Mesenchymal stem cell (in vitro differentiated cells and primary cell): Measurements from ENCODE around the gene BICDL2.

Experiments used
- DNase-seq: peaks from one replicate; pipeline ENCODE4 v3.0.0-alpha.2; 2013
- H2AFZ ChIP-seq: one replicate; pipeline ENCODE4 v1.6.1; 2013; ENCODE audit warnings: low read depth, mild to moderate bottlenecking, control low read depth, inconsistent platforms, low read length, moderate library complexity
- H2AK5ac ChIP-seq: 2 replicates; pipeline ENCODE4 v1.6.1; 2013; ENCODE audit warnings: low read length, moderate library complexity, mild to moderate bottlenecking, inconsistent platforms; ENCODE audit not compliant: severe bottlenecking
- H2BK120ac ChIP-seq: one replicate; pipeline ENCODE4 v1.6.1; 2013; ENCODE audit warnings: low read depth, mild to moderate bottlenecking, inconsistent platforms, low read length, moderate library complexity
- H2BK12ac ChIP-seq, 2 experiments: one replicate each; pipeline ENCODE4 v1.6.1; 2013; ENCODE audit warnings: inconsistent platforms in 2 of 2, low read length in 2 of 2, mild to moderate bottlenecking in 2 of 2, moderate library complexity in 2 of 2, control low read depth in 1 of 2
- H2BK15ac ChIP-seq: one replicate; pipeline ENCODE4 v1.6.1; 2013; ENCODE audit warnings: mild to moderate bottlenecking, low read depth, inconsistent platforms; ENCODE audit not compliant: poor library complexity, severe bottlenecking
- H2BK5ac ChIP-seq: 2 replicates; pipeline ENCODE4 v1.6.1; 2013; ENCODE audit warnings: low read depth, mild to moderate bottlenecking, low read length, control low read depth, inconsistent platforms; ENCODE audit not compliant: poor library complexity, severe bottlenecking
- H3K14ac ChIP-seq, 2 experiments: one replicate each; pipeline ENCODE4 v1.6.1; 2013; ENCODE audit warnings: inconsistent platforms in 2 of 2, low read length in 2 of 2, control low read depth in 1 of 2, mild to moderate bottlenecking in 1 of 2, moderate library complexity in 1 of 2
- H3K18ac ChIP-seq, 2 experiments: one replicate each; pipeline ENCODE4 v1.6.1; 2013; ENCODE audit warnings: inconsistent platforms in 2 of 2, low read length in 2 of 2, control low read depth in 1 of 2, low read depth in 1 of 2, mild to moderate bottlenecking in 1 of 2
- H3K23ac ChIP-seq, 2 experiments: one replicate each; pipeline ENCODE4 v1.6.1; 2013; ENCODE audit warnings: inconsistent platforms in 2 of 2, low read length in 2 of 2, mild to moderate bottlenecking in 2 of 2, moderate library complexity in 2 of 2, control low read depth in 1 of 2
- H3K27ac ChIP-seq: 2 replicates; pipeline ENCODE4 v1.5.1; 2013; ENCODE audit warnings: mild to moderate bottlenecking, moderate library complexity, low read length, control low read depth, inconsistent platforms; ENCODE audit not compliant: poor library complexity, severe bottlenecking
- H3K27me3 ChIP-seq, 2 experiments: 2 replicates each; pipeline versions ENCODE4 v1.6.1 to v1.7.0; 2013; ENCODE audit warnings: low read length in 2 of 2, mild to moderate bottlenecking in 2 of 2, moderate library complexity in 2 of 2, control low read depth in 1 of 2, inconsistent platforms in 1 of 2; ENCODE audit not compliant: control insufficient read depth in 1 of 2, insufficient read depth in 1 of 2
- H3K36me3 ChIP-seq, 2 experiments: 2 replicates each; pipeline versions ENCODE4 v1.6.1 to v1.7.0; 2013; ENCODE audit warnings: low read length in 2 of 2, control low read depth in 1 of 2, inconsistent platforms in 1 of 2, low read depth in 1 of 2, mild to moderate bottlenecking in 1 of 2; ENCODE audit not compliant: insufficient read depth in 2 of 2, control insufficient read depth in 1 of 2
- H3K4ac ChIP-seq, 2 experiments: one replicate each; pipeline ENCODE4 v1.6.1; 2013; ENCODE audit warnings: inconsistent platforms in 2 of 2, low read length in 2 of 2, mild to moderate bottlenecking in 2 of 2, moderate library complexity in 2 of 2, control low read depth in 1 of 2, low read depth in 1 of 2
- H3K4me1 ChIP-seq: 2 replicates; pipeline ENCODE4 v1.6.1; 2013; ENCODE audit warnings: low read depth, low read length, control low read depth; ENCODE audit not compliant: control insufficient read depth, insufficient read depth
- H3K4me2 ChIP-seq: 2 replicates; pipeline ENCODE4 v1.6.1; 2013; ENCODE audit warnings: low read length, mild to moderate bottlenecking, inconsistent platforms; ENCODE audit not compliant: poor library complexity, severe bottlenecking
- H3K4me3 ChIP-seq, 2 experiments: 2 replicates each; pipeline versions ENCODE4 v1.5.1 to v1.7.0; 2013; ENCODE audit warnings: low read length in 2 of 2, mild to moderate bottlenecking in 2 of 2, control low read depth in 1 of 2, low read depth in 1 of 2; ENCODE audit not compliant: insufficient read depth in 1 of 2
- H3K79me1 ChIP-seq: replicated peaks from 2 replicates; pipeline ENCODE4 v1.6.1; 2013; ENCODE audit warnings: mild to moderate bottlenecking, control low read depth, low read length, inconsistent platforms; ENCODE audit not compliant: poor library complexity, severe bottlenecking
- H3K9ac ChIP-seq: 2 replicates; pipeline ENCODE4 v1.7.0; 2013; ENCODE audit warnings: mild to moderate bottlenecking, low read length, moderate library complexity
- H3K9me3 ChIP-seq: 2 replicates; pipeline ENCODE4 v1.7.0; 2013; ENCODE audit warnings: mild to moderate bottlenecking, low read length; ENCODE audit not compliant: control insufficient read depth
- H4K8ac ChIP-seq: one replicate; pipeline ENCODE4 v1.6.1; 2013; ENCODE audit warnings: inconsistent platforms, mild to moderate bottlenecking, low read length, moderate library complexity
- H4K91ac ChIP-seq: one replicate; pipeline ENCODE4 v1.6.1; 2013; ENCODE audit warnings: mild to moderate bottlenecking, low read length, inconsistent platforms
- WGBS: methylation state at CpG from one replicate; pipeline ENCODE4 v1.1.7; 2013; ENCODE audit warnings: mixed read lengths; 5-methylcytosine and 5-hydroxymethylcytosine counted together

BICDL2 gene

GRCh38 chr16:3004319-3004718 is 32.4 kb downstream of the BICDL2 start:
- WGBS: 0% methylated on average over 1 of the region's 67 CpGs
- Histone ChIP-seq H3K4me3 (peak overlapping the region in 1 of 2 experiments; percentile 40), H3K27me3 (peaks cover 61 to 66% of the 10 kb centered on the region in 2 experiments), H3K23ac (no peak overlapping the region), H3K27ac (no peak overlapping the region), H3K9me3 (no peaks in the 10 kb centered on the region), H3K14ac (no peak overlapping the region), H3K4ac (no peak overlapping the region), H2AFZ (no peak overlapping the region), H4K91ac (no peak overlapping the region), H2BK15ac (no peak overlapping the region), H3K18ac (no peak overlapping the region), H2BK12ac (no peak overlapping the region), H2AK5ac (no peak overlapping the region), H3K9ac (no peak overlapping the region), H2BK120ac (no peak overlapping the region), H2BK5ac (no peak overlapping the region), H3K79me1 (no peaks in the 10 kb centered on the region), H3K36me3 (no peaks in the 10 kb centered on the region), H4K8ac (no peak overlapping the region), H3K4me2 (peak overlapping the region; percentile 56), H3K4me1 (peaks cover 12% of the 10 kb centered on the region)
- no peak for DNase-seq

DNA sequence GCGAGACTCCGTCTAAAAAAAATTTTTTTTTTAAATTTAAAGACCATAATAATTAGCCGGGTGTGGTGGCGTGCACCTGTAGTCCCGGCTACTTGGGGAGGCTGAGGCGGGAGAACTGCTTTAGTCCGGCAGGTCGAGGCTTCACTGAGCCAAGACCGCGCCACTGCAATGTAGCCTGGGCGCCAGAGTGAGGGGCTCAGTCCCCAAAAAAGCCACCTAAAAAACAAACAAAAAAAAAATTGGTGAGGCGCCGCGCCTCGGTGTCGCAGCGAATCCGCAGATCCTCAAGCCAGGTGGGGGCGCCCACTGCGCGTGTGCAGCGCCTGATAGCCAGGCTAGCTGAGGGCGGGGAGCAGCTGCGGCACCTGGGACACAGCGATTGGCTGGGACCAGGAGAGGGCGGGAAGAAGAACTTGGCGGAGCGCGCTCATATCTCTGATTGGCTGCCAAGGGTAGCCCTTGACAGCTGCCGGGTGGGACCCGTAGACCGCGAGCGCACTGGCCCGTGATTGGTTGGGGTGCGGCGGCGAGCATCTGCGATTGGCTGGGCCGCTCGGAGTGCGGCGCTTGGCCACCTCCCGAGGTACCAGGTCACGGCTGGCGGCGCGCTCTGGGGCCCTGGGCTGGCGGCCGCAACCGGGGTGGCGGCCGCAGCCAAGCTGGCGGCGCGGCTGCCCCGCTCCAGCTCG is 33.0 kb downstream of the BICDL2 start:
- Histone ChIP-seq H3K36me3 (no peaks in the 10 kb centered on the region), H2BK15ac (no peak overlapping the region), H2AFZ (no peak overlapping the region), H3K9me3 (no peaks in the 10 kb centered on the region), H3K79me1 (no peaks in the 10 kb centered on the region), H3K23ac (no peak overlapping the region), H3K9ac (no peak overlapping the region), H3K27me3 (peaks cover 61 to 66% of the 10 kb centered on the region in 2 experiments), H3K4ac (no peak overlapping the region), H3K14ac (no peak overlapping the region), H2BK12ac (no peak overlapping the region), H3K27ac (no peak overlapping the region), H3K4me1 (peaks cover 12% of the 10 kb centered on the region), H2BK120ac (no peak overlapping the region), H2AK5ac (no peak overlapping the region), H3K4me2 (peak overlapping the region; percentile 13), H3K4me3 (peak overlapping the region in 1 of 2 experiments; percentile 40), H4K8ac (no peak overlapping the region), H4K91ac (no peak overlapping the region), H3K18ac (no peak overlapping the region), H2BK5ac (no peak overlapping the region)
- 10% methylated on average over 57 of the region's 58 CpGs for WGBS
- peak; percentile 97 for DNase-seq

DNA sequence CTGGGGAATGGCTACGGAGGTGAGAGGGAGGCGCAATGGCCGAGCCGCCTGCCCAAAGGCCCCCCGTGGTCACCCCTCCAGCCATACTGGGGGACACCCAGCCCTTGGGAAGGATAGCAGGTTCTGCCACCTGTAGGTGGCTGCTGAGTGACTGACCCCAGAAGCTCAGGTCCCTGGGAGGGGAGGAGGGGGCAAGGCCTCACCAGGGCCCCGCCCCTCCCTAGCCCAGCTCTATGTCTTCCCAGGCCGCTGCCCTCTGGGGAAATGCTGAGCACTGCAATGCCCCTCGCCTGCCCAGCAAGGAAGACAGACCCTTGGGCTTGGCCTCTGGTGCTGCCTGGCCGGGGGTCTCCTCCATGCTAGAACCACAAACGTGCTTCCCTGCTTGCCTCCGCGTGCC is 35.4 kb downstream of the BICDL2 start:
- no peak overlapping the region for H3K27ac ChIP-seq
- 76% methylated on average over 12 of the region's 12 CpGs for WGBS
- H3K14ac ChIP-seq: no peak overlapping the region

DNA sequence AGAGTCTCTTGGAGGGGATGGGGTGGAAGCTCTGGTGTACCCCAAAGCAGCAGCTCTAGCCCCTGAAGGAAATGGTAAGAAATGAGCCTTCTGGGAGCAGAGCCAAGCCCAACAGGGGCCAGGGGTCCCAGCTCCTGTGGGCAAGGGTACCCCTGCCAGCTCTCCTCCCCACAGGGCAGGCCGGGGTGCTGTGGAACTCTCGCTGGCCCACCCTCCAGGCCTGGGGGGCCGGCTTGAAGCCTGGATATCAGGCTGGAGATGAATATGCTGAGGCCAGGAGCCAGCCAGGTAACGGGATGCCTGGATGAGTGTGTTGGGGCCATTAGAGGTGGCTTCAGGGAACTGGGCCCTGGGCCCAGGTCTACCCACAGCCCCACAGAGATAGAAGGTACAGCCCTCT is 36.2 kb downstream of the BICDL2 start:
- WGBS: 73% methylated on average over 4 of the region's 4 CpGs
- no peaks in the 10 kb centered on the region for H3K9me3 ChIP-seq

More for the DNA sequence above, 35.4 kb downstream of the BICDL2 start:
- Histone ChIP-seq H2AFZ (no peak overlapping the region), H2BK15ac (no peak overlapping the region), H3K79me1 (no peaks in the 10 kb centered on the region), H3K18ac (no peak overlapping the region), H2BK5ac (no peak overlapping the region), H3K4me3 (no peak overlapping the region), H3K9ac (no peak overlapping the region), H2BK120ac (no peak overlapping the region), H3K4me1 (peaks cover 8% of the 10 kb centered on the region), H4K91ac (no peak overlapping the region), H2AK5ac (no peak overlapping the region), H3K36me3 (no peaks in the 10 kb centered on the region), H3K9me3 (no peaks in the 10 kb centered on the region), H3K27me3 (peaks cover 58 to 63% of the 10 kb centered on the region in 2 experiments), H2BK12ac (no peak overlapping the region), H4K8ac (no peak overlapping the region), H3K4ac (no peak overlapping the region), H3K4me2 (no peak overlapping the region), H3K23ac (no peak overlapping the region)
- no peak for DNase-seq

More for the DNA sequence above, 36.2 kb downstream of the BICDL2 start:
- H3K27me3 ChIP-seq: peaks cover 52 to 64% of the 10 kb centered on the region in 2 experiments
- no peak overlapping the region for H3K4me2 ChIP-seq
- no peak overlapping the region for H3K23ac ChIP-seq
- H2AK5ac ChIP-seq: no peak overlapping the region
- H3K9ac ChIP-seq: no peak overlapping the region
- H4K91ac ChIP-seq: no peak overlapping the region
- H3K4ac ChIP-seq: no peak overlapping the region
- no peaks in the 10 kb centered on the region for H3K36me3 ChIP-seq
- no peak overlapping the region for H3K14ac ChIP-seq
- no peak overlapping the region for H2BK12ac ChIP-seq
- no peak overlapping the region for H2AFZ ChIP-seq
- H2BK15ac ChIP-seq: no peak overlapping the region
- H4K8ac ChIP-seq: no peak overlapping the region
- H3K4me3 ChIP-seq: no peak overlapping the region
- H3K79me1 ChIP-seq: no peaks in the 10 kb centered on the region
- no peak overlapping the region for H3K27ac ChIP-seq
- H2BK120ac ChIP-seq: no peak overlapping the region
- H3K4me1 ChIP-seq: peaks cover 8% of the 10 kb centered on the region
- H2BK5ac ChIP-seq: no peak overlapping the region
- DNase-seq: no peak
- H3K18ac ChIP-seq: no peak overlapping the region
